ENCODE results near the gene ST6GAL1.

The ST6GAL1 gene

GRCh38 chr3:187085021-187085666 lies 154.8 kb downstream of the ST6GAL1 start:
- TF ChIP-seq CTCF (IDR thresholded peaks at IDR 0.05) (no peak), ZFX (IDR thresholded peaks at IDR 0.05; ENCODE audit: borderline replicate concordance) (no peak)
- no peak overlapping the region for H3K27ac ChIP-seq

- H3K27ac ChIP-seq: no peak overlapping the region
- TF ChIP-seq ZFX (IDR thresholded peaks at IDR 0.05; ENCODE audit: borderline replicate concordance) (no peak), CTCF (IDR thresholded peaks at IDR 0.05) (no peak)
Observed at GRCh38 chr3:187085933-187086332, 155.6 kb downstream of the ST6GAL1 start.

GRCh38 chr3:187086831-187087230 lies 156.5 kb downstream of the ST6GAL1 start:
- no peak for TF ChIP-seq CTCF (IDR thresholded peaks at IDR 0.05)
- no peak for TF ChIP-seq ZFX (IDR thresholded peaks at IDR 0.05; ENCODE audit: borderline replicate concordance)
- H3K27ac ChIP-seq: no peak overlapping the region

GRCh38 chr3:187088701-187089100 lies 158.4 kb downstream of the ST6GAL1 start:
- H3K27ac ChIP-seq: no peak overlapping the region
- TF ChIP-seq ZFX (IDR thresholded peaks at IDR 0.05; ENCODE audit: borderline replicate concordance) (no peak), CTCF (IDR thresholded peaks at IDR 0.05) (no peak)

GRCh38 chr3:187093320-187093719 lies 163.0 kb downstream of the ST6GAL1 start:
- TF ChIP-seq CTCF (IDR thresholded peaks at IDR 0.05): no peak
- TF ChIP-seq ZFX (IDR thresholded peaks at IDR 0.05; ENCODE audit: borderline replicate concordance): no peak
- H3K27ac ChIP-seq: no peak overlapping the region

GRCh38 chr3:187098923-187099512 lies 168.7 kb downstream of the ST6GAL1 start:
- TF ChIP-seq ZFX (IDR thresholded peaks at IDR 0.05; ENCODE audit: borderline replicate concordance): no peak
- TF ChIP-seq CTCF (IDR thresholded peaks at IDR 0.05): no peak
- H3K27ac ChIP-seq: no peak overlapping the region
